SKM-1 (cell line): ENCODE results near the gene ACTR5.

ENCODE experiments used
- DNase-seq: peaks from one replicate; lab custom pipeline; 2025; ENCODE audit not compliant: unreplicated experiment; lab: John Stamatoyannopoulos, UW

Gene ACTR5

GRCh38 chr20:38728911-38729642 is 19.2 kb upstream of the ACTR5 start:
- no peak for DNase-seq

- DNase-seq = no peak
Observed at GRCh38 chr20:38729767-38730166, 18.5 kb upstream of the ACTR5 start.

GRCh38 chr20:38730167-38730988 is 17.9 kb upstream of the ACTR5 start:
- no peak for DNase-seq

- no peak for DNase-seq
Observed at GRCh38 chr20:38730989-38731737, 17.1 kb upstream of the ACTR5 start.

- DNase-seq = no peak
Observed at GRCh38 chr20:38731738-38732113, 16.5 kb upstream of the ACTR5 start.

- DNase-seq = no peak
Observed at GRCh38 chr20:38732981-38733380, 15.3 kb upstream of the ACTR5 start.

GRCh38 chr20:38735172-38735571 is 13.1 kb upstream of the ACTR5 start:
- DNase-seq = no peak

- no peak for DNase-seq
Observed at GRCh38 chr20:38737887-38738286, 10.4 kb upstream of the ACTR5 start.

GRCh38 chr20:38745757-38746156 is 2.5 kb upstream of the ACTR5 start:
- no peak for DNase-seq

- DNase-seq = no peak
Observed at GRCh38 chr20:38747495-38748096, 664 bp upstream of the ACTR5 start.

GRCh38 chr20:38748861-38749149 is 545 bp downstream of the ACTR5 start:
- DNase-seq = no peak

GRCh38 chr20:38751360-38751976 is 3.2 kb downstream of the ACTR5 start:
- DNase-seq = no peak

- DNase-seq = no peak
Observed at GRCh38 chr20:38752029-38752428, 3.8 kb downstream of the ACTR5 start.

GRCh38 chr20:38754924-38755323 is 6.7 kb downstream of the ACTR5 start:
- no peak for DNase-seq

GRCh38 chr20:38755324-38755910 is 7.2 kb downstream of the ACTR5 start:
- DNase-seq = no peak

GRCh38 chr20:38757145-38757775 is 9.0 kb downstream of the ACTR5 start:
- no peak for DNase-seq

GRCh38 chr20:38759106-38759505 is 10.8 kb downstream of the ACTR5 start:
- no peak for DNase-seq

- DNase-seq = no peak
Observed at GRCh38 chr20:38760978-38761377, 12.7 kb downstream of the ACTR5 start.

GRCh38 chr20:38762174-38762573 is 13.9 kb downstream of the ACTR5 start:
- DNase-seq = no peak

GRCh38 chr20:38763616-38764015 is 15.4 kb downstream of the ACTR5 start:
- DNase-seq = no peak
